Esophagus squamous epithelium (tissue), 5 donors: Measurements from ENCODE around the gene MAP3K20. TPM values are rescaled to one million over a fixed set of nuclear protein-coding genes. Genes with fewer than 3 reads are reported as not detected.

Experiments used
- DNase-seq: peaks from one replicate; lab custom pipeline; 2025; lab: John Stamatoyannopoulos, UW
- H3K27ac ChIP-seq, 4 donors: fragments of 200-600 bp; sonication (generic); one replicate each; pipeline ENCODE4 v1.5.1; 2016 to 2019; ENCODE audit warnings: mild to moderate bottlenecking in 1 of 4
- H3K27me3 ChIP-seq, 4 donors: fragments of 200-600 bp; sonication (generic); 1 replicate in 3 of 4; 2 replicates in 1 of 4; pipeline versions ENCODE4 v1.5.1 to v1.6.0; 2017 to 2021; ENCODE audit warnings: antibody characterized with exemption in 1 of 4
- H3K36me3 ChIP-seq, 3 donors: fragments of 200-600 bp; sonication (generic); one replicate each; pipeline ENCODE4 v1.5.1; 2016 to 2019
- H3K4me1 ChIP-seq, 3 donors: fragments of 200-600 bp; sonication (generic); one replicate each; pipeline ENCODE4 v1.5.1; 2017 to 2019
- H3K4me3 ChIP-seq, 4 donors: fragments of 200-600 bp; sonication (generic); 1 replicate in 3 of 4; 2 replicates in 1 of 4; pipeline ENCODE4 v1.5.1; 2016 to 2019; ENCODE audit warnings: mild to moderate bottlenecking in 2 of 4, moderate library complexity in 1 of 4
- H3K9me3 ChIP-seq, 3 donors: fragments of 200-600 bp; sonication (generic); one replicate each; pipeline ENCODE4 v1.5.1; 2016 to 2019
- POLR2A ChIP-seq, 4 donors: fragments of 450-650 bp; IDR thresholded peaks; one replicate each; pipeline ENCODE4 v1.6.1; 2017; ENCODE audit warnings: antibody characterized with exemption in 4 of 4, mild to moderate bottlenecking in 4 of 4, moderate library complexity in 3 of 4
- WGBS, 2 donors: methylation state at CpG; one replicate each; pipeline ENCODE4 v1.1.5; 2018; 5-methylcytosine and 5-hydroxymethylcytosine counted together
- intact Hi-C: fragments of 100-400 bp; cut with DNase I; formaldehyde crosslinking; loops from one replicate; pipeline ENCODE4 v1.15.0; 2022
- total RNA-seq, 4 donors: library from RNA; depleted of rRNA; stranded (reverse); fragments of >200 nt; gene quantifications; one replicate each; pipeline ENCODE4 v1.1.0, GENCODE V29; 2016
- TF ChIP-seq, protein P1 (sequence below), 6 experiments: fragments of 450-650 bp in 4 of 6; fragments of 200-600 bp in 2 of 6; sonication (generic) in 2 of 6; IDR thresholded peaks; one replicate each; pipeline ENCODE4 v1.5.1; 2016 to 2019; ENCODE audit warnings: antibody characterized with exemption in 6 of 6, mild to moderate bottlenecking in 4 of 6, moderate library complexity in 4 of 6
- donor health status: DM: yes; HTN: yes; CAD: no.

MAP3K20 gene
- total RNA-seq, 4 donors from 2014 or later = 7.2 to 55.3 (median 26.3) TPM

DNA sequence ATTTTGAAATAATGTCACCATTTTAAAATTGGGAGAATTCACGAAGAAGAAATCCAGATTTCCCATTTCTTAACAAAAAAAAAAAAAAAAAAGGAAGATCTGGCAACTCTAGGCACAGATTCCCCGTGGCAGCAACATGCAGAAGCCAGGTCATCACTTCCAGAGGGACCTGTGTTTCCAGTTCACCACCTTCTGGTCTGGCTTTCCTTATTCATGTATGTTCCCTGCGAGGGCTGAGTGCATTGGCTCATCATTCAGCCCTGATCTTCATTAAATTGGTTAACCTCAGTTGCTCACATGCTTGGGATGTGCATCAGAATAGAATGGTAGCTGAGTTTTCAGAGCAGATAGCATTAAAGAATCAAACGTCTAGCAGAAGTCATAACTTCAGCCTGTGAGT is 25.0 kb upstream of the MAP3K20 start:
- no peak overlapping the region for H3K27ac ChIP-seq
- no peak overlapping the region for H3K4me3 ChIP-seq
- 62 to 77% methylated on average over 4 of the region's 4 CpGs for WGBS, 2 donors
- H3K36me3 ChIP-seq = no peaks in the 10 kb centered on the region
- DNase-seq = no peak
- no peak for TF ChIP-seq POLR2A (IDR thresholded peaks at IDR 0.05)
- TF ChIP-seq, protein P1, sequence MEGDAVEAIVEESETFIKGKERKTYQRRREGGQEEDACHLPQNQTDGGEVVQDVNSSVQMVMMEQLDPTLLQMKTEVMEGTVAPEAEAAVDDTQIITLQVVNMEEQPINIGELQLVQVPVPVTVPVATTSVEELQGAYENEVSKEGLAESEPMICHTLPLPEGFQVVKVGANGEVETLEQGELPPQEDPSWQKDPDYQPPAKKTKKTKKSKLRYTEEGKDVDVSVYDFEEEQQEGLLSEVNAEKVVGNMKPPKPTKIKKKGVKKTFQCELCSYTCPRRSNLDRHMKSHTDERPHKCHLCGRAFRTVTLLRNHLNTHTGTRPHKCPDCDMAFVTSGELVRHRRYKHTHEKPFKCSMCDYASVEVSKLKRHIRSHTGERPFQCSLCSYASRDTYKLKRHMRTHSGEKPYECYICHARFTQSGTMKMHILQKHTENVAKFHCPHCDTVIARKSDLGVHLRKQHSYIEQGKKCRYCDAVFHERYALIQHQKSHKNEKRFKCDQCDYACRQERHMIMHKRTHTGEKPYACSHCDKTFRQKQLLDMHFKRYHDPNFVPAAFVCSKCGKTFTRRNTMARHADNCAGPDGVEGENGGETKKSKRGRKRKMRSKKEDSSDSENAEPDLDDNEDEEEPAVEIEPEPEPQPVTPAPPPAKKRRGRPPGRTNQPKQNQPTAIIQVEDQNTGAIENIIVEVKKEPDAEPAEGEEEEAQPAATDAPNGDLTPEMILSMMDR (IDR thresholded peaks at IDR 0.05) = no peak
- no peaks in the 10 kb centered on the region for H3K9me3 ChIP-seq
- H3K27me3 ChIP-seq = no peaks in the 10 kb centered on the region
- peaks cover 11 to 32% (median 14%) of the 10 kb centered on the region in 3 donors for H3K4me1 ChIP-seq
- intact Hi-C loops = no loop called here

DNA sequence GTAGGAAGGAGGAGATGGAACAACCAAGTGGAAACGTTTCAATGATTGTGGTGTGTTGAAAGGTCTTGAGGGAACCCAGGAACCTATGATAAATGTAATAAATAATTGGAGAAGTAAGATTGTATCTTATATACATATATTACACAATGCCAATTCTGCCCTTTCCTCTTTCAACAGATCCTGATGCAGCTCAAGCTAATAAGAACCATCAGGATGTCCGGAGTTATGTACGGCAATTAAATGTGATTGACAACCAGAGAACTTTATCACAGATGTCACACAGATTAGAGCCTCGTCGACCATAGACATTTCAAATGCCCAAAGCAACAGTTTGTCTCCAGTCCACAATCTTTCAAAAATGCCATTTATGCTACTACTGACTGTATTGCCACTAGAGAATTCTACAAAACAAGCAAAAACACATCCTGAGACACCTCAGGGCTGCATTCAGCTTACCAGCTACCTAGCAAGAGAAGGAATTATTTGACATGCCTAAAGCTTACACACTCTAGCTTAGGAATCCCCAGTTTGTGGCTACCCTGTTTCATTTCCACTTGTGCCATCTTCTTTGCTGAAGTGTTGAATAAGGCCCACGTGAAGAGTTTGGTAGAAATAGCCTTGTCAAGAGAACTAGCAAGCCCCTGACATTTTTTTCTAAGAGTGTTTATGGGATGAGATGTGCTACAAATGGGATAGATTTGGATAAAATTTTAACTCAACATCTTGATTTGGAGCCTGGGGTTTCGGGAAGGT is 24.0 kb upstream of the MAP3K20 start:
- intact Hi-C loops = no loop called here
- Histone ChIP-seq H3K36me3 (no peaks in the 10 kb centered on the region), H3K4me3 (no peak overlapping the region), H3K27me3 (no peaks in the 10 kb centered on the region), H3K4me1 (peaks cover 11 to 32% (median 14%) of the 10 kb centered on the region in 3 donors), H3K27ac (no peak overlapping the region), H3K9me3 (no peaks in the 10 kb centered on the region)
- 79 to 84% methylated on average over 7 of the region's 7 CpGs for WGBS, 2 donors
- DNase-seq = no peak
- TF ChIP-seq, protein P1 (IDR thresholded peaks at IDR 0.05) = no peak
- TF ChIP-seq POLR2A (IDR thresholded peaks at IDR 0.05) = no peak

DNA sequence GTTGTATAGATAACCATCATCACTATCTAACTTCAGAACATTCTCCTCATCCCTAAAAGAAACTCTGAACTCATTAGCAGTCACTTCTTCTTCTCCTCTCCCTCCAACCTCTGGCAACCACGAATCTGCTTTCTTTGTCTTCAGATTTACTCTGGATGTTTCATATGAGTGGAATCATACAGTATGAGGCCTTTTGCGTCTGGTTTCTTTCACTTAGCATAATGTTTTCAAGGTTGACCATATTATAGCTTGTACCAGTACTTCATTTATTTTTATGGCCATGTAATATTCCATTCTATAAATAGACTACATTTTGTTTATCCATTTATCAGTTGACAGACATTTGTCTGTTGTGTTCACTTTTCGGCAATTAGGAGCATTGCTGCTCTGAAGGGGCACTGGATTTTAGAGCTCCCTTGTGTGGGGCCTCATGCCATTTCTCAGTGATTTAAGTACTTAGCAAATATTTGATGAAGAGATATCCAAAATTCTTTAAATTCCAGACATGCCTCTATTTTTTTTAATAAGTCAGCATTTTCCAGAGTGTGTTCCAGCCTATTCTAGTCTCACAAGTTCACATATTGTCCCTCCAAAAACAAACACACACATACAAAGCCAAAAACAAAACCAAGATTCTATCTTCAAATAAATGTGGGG is 22.5 kb upstream of the MAP3K20 start:
- intact Hi-C loops = no loop called here

DNA sequence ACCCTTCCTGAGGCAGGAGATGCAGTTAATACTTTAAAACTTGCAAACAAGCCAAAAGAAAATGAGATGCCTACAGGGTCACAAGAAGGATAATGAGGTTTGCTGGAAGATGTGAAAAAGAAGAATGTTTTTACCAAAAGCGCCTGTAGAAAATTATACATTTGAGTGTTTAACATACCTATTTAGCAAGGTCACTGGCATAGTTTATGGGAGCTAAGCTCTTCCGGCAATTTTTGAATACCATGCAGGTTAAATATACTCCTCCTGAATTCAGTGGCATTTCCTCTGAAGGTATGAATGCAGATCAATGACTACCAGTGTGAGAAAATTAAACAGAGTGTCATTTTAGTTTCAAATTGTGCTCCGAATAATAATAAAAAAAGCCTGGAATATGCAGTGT is 21.2 kb upstream of the MAP3K20 start:
- H3K27ac ChIP-seq = no peak overlapping the region
- peaks cover 7 to 15% (median 9%) of the 10 kb centered on the region in 3 donors for H3K4me1 ChIP-seq
- WGBS, 2 donors = 93 to 95% methylated on average over 3 of the region's 3 CpGs
- H3K27me3 ChIP-seq = no peaks in the 10 kb centered on the region
- H3K9me3 ChIP-seq = no peaks in the 10 kb centered on the region
- no peak for TF ChIP-seq POLR2A (IDR thresholded peaks at IDR 0.05)
- TF ChIP-seq, protein P1 (IDR thresholded peaks at IDR 0.05) = no peak
- H3K4me3 ChIP-seq = no peak overlapping the region
- no peaks in the 10 kb centered on the region for H3K36me3 ChIP-seq
- DNase-seq = no peak
- intact Hi-C loops = no loop called here

More for the DNA sequence above, 22.5 kb upstream of the MAP3K20 start:
- Histone ChIP-seq H3K27ac (no peak overlapping the region), H3K4me3 (no peak overlapping the region), H3K36me3 (no peaks in the 10 kb centered on the region), H3K27me3 (no peaks in the 10 kb centered on the region), H3K4me1 (peaks cover 11 to 28% (median 13%) of the 10 kb centered on the region in 3 donors), H3K9me3 (no peaks in the 10 kb centered on the region)
- TF ChIP-seq POLR2A (IDR thresholded peaks at IDR 0.05) = no peak
- TF ChIP-seq, protein P1 (IDR thresholded peaks at IDR 0.05) = no peak
- no peak for DNase-seq
- WGBS, 2 donors = 77 to 80% methylated on average over 3 of the region's 3 CpGs

DNA sequence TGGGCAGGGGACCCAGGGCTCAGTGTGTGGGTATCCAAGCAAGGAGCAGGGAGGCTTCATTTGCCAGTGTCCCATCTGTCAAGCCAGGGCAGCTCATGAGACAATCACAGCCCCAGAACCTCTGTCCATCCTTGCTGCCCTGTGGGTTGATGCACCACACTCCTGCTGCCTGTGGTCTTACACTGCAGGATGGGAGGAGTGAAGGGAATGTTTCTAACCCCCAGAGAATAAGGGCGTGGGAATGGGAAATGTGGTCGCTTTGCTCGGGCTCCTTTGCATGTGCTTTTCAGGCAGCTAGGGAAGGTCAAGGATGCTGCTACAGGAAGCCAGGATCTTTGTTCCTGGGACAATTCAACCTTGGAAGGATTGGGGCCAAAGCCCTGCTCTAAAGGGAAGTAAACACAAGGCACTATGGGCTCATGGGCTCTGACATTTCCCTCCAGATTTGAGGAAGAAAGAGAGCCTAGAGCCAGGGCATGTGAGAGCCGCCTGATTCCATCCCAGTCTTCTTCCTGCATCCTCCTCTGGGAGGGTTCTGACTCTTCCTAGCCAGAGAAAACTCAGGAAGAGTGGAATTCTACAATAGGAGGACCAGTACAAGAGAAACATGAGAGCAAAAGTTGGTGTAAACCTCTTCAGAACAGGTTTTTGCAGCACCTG is 18.8 kb upstream of the MAP3K20 start:
- 73 to 80% methylated on average over 1 to 3 of the region's 4 CpGs for WGBS, 2 donors
- no peak for TF ChIP-seq POLR2A (IDR thresholded peaks at IDR 0.05)
- TF ChIP-seq, protein P1 (IDR thresholded peaks at IDR 0.05) = no peak
- Histone ChIP-seq H3K36me3 (no peaks in the 10 kb centered on the region), H3K4me1 (no peaks in the 10 kb centered on the region), H3K9me3 (no peaks in the 10 kb centered on the region), H3K4me3 (no peak overlapping the region), H3K27me3 (no peaks in the 10 kb centered on the region), H3K27ac (no peak overlapping the region)
- intact Hi-C loops = no loop called here
- DNase-seq = no peak
